Ishikawa (cell line): Measurements from ENCODE around the gene HPD.
A peak's percentile ranks its signal among the peaks of the same experiment; 100 is the strongest.

Experiments
- CEBPB ChIP-seq: IDR thresholded peaks from 2 replicates; pipeline ENCODE4 v1.6.1; 2012
- EGR1 ChIP-seq: IDR thresholded peaks from 2 replicates; pipeline ENCODE4 v1.6.1; 2012
- RAD21 ChIP-seq: IDR thresholded peaks from 2 replicates; pipeline ENCODE4 v1.6.1; 2012; ENCODE audit warnings: low read depth

GRCh38 chr12:121839106-121839992, 19.3 kb downstream of the HPD start:
- TF ChIP-seq EGR1 (0 out of 2 replicates have a peak, but pooled peaks have one; percentile 43), RAD21 (peak; percentile 8; the same call in 1 of the 2 replicates), CEBPB (no peak)
